Peyer's patch (tissue), 4 donors: ENCODE results near the gene SAMD1.

Experiments
- POLR2A ChIP-seq, 2 donors: fragments of 450-650 bp; IDR thresholded peaks; one replicate each; pipeline ENCODE4 v1.5.1; 2017; ENCODE audit warnings: antibody characterized with exemption in 2 of 2, mild to moderate bottlenecking in 2 of 2, moderate library complexity in 2 of 2
- TF ChIP-seq, protein P1 (sequence below), 6 experiments: fragments of 450-650 bp in 4 of 6; fragments of 200-600 bp in 2 of 6; sonication (generic) in 1 of 6; IDR thresholded peaks; one replicate each; pipeline ENCODE4 v1.5.1; 2017 to 2019; ENCODE audit warnings: antibody characterized with exemption in 6 of 6, mild to moderate bottlenecking in 3 of 6, moderate library complexity in 1 of 6

GRCh38 chr19:14088634-14089411 lies 1.7 kb downstream of the SAMD1 start:
- TF ChIP-seq, protein P1, sequence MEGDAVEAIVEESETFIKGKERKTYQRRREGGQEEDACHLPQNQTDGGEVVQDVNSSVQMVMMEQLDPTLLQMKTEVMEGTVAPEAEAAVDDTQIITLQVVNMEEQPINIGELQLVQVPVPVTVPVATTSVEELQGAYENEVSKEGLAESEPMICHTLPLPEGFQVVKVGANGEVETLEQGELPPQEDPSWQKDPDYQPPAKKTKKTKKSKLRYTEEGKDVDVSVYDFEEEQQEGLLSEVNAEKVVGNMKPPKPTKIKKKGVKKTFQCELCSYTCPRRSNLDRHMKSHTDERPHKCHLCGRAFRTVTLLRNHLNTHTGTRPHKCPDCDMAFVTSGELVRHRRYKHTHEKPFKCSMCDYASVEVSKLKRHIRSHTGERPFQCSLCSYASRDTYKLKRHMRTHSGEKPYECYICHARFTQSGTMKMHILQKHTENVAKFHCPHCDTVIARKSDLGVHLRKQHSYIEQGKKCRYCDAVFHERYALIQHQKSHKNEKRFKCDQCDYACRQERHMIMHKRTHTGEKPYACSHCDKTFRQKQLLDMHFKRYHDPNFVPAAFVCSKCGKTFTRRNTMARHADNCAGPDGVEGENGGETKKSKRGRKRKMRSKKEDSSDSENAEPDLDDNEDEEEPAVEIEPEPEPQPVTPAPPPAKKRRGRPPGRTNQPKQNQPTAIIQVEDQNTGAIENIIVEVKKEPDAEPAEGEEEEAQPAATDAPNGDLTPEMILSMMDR (IDR thresholded peaks at IDR 0.05), result no peak
- no peak for TF ChIP-seq POLR2A (IDR thresholded peaks at IDR 0.05)
